IPS DF 19.7 (cell line): Measurements from ENCODE around the gene VMP1.
"Not testable (repeated sequence)": the region's sequence is repeated elsewhere in the genome, so short reads cannot be mapped to it uniquely, and the experiment has no call there.

Source experiments
- DNase-seq: peaks from one replicate; pipeline ENCODE4 v3.0.0-alpha.2; 2013; ENCODE audit warnings: low read depth, low spot score

VMP1 gene

GRCh38 chr17:59858167-59858816 lies 150.8 kb downstream of the VMP1 start:
- no peak for DNase-seq

DNA sequence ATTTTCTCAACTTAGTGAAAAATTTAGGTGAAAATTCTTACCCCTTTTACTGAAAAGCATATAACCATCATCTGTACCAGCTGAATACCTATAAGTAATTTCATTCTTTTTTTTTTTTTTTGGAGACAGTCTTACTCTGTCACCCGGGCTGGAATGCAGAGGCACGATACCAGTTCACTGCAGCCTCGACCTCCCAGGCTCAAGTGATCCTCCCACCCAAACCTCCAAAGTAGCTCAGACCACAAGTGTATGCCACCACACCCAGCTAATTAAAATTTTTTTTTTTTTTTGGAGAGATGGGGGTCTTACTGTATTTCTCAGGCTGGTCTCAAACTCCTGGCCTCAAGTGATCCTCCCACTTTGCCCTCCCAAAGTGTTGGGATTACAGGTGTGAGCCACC lies 151.5 kb downstream of the VMP1 start:
- no peak for DNase-seq

DNA sequence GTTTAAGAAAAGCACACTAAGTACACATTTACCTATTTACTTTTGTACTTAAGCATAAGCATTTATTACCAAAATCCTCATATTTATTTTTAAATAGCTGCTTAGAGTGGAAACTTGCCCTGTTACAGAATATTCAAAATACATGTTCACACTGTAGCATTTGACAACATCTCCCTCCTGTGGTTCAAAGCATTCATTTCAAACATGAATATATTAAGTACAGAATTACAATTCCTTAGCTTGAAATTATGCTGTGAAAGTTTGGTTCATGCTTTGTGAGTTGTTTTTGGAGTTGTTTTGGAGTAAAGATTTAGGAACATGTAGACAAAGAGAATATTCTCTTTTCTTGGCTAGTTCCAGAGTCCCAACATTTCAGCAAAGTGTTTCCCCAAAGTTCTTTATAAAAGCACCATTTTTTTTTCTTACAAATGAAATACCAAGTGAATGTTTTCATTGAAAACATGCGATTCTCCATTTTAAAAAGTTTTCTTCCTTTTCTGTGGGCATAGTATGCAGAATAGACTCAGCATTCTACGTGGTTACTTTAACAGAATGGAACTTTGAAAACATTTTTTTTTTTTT lies 152.1 kb downstream of the VMP1 start:
- DNase-seq = no peak

- no peak for DNase-seq
These were observed 156.2 kb downstream of the VMP1 start for GRCh38 chr17:59863616-59864015.

GRCh38 chr17:59869941-59870218 lies 162.4 kb downstream of the VMP1 start:
- no peak for DNase-seq

- DNase-seq = no peak
These were observed 163.0 kb downstream of the VMP1 start for GRCh38 chr17:59870482-59870881.

DNA sequence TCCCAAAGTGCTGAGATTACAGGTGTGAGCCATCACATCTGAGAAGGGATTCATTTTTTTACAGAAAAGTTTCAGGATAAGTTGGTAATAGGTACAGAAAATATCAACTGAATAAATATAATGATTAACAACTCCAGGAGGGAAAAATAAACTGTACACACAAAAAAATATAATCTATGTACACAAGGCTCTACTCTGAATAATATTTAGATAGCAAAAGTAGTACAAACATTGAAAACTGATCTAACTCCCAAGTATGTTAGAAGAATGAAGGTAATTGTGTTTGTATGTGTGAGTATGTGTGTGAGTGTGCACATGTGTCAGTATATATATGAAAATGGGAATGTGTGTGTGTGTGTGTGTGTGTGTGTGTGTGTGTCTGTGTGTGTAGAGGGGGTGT lies 164.9 kb downstream of the VMP1 start:
- DNase-seq = no peak

- not testable (repeated sequence) for DNase-seq
These were observed 166.0 kb downstream of the VMP1 start for GRCh38 chr17:59873414-59873813.

- DNase-seq = no peak
These were observed 166.9 kb downstream of the VMP1 start for GRCh38 chr17:59874376-59874775.

GRCh38 chr17:59876107-59876506 lies 168.7 kb downstream of the VMP1 start:
- DNase-seq = no peak

DNA sequence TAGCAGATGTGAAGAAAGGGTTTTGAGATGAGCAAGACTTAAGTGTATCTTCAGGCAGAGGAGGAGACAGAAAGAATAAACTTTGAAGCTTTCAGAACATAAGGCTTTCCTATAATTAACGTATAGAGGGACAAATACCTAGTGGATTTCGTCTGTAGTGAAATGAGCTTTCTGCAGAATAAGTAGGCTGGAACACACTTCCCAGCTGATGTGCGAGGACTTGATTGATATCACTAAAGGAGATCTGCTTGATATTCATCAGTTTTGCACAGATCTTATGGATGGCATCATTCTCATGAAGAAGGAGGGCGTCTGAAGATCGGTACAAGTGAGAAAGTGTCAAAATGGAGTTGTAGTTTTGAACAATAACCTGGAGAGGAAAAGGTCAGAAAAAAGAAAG lies 170.5 kb downstream of the VMP1 start:
- no peak for DNase-seq

GRCh38 chr17:59878624-59879023 lies 171.2 kb downstream of the VMP1 start:
- DNase-seq = no peak

GRCh38 chr17:59884861-59885260 lies 177.4 kb downstream of the VMP1 start:
- no peak for DNase-seq

GRCh38 chr17:59888145-59888750 lies 180.8 kb downstream of the VMP1 start:
- DNase-seq = no peak

DNA sequence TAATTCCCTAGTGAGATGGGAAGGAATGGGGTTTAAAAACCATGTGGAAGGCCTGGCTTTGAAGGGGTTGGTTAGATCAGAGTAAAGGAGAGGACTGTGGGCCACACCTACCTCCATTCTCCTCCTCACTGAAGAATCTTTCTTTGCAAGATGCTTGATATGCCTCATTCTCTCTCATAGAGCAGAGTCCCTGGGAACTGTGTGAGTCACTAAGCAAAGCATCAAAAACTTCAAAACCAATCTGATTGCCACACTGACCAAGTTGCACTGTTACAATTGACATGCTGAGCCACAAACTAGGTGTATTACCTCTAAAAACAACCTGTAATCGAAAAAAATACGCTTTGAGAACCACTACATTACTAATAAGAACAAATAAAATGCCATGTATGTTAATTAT lies 183.3 kb downstream of the VMP1 start:
- DNase-seq = no peak
